Measurements from ENCODE around the gene MKNK1.
A peak's percentile ranks its signal among the peaks of the same experiment; 100 is the strongest.

The MKNK1 gene

DNA sequence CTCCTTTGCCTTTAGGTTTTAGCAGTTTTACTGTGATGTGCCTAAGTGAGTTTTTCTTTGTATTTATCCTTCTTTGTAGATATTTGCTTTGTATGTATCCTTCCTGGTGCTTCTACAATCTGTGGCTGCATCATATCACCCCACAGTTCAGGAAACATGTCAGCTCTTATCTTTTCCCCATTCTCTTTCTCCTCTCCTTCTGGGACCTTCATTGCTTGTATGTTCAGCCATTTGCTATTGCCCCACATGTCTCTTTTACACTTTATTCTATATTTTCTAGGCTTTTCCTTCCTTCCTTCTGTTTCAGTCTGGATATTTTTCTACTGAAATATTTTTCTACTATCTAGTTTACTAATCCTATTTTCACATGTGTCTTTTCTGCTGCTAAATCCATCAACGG, 67.5 kb downstream of the MKNK1 start:
- no peak for DNase-seq

DNA sequence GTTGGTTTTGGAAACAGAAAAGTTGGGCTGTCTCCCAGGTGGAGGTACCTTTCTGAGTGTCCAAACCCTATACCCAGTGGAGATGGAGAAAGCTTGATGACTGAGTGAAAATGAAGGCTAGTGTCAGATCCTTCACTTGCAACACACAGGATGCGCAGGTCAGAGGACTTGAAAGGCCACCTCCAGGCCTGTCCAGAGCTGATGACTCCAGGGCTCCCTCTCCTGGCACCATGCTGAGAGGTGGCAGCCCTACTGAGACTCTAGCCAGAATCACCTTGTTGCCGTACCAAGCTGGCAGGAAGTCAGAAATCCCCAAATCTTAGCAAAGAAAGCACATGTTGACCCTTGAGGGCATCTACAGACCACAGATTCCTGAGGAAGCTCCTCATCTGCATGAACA, 69.0 kb downstream of the MKNK1 start:
- no peak for DNase-seq

- DNase-seq: peak; percentile 52
These were observed 70.7 kb downstream of the MKNK1 start for GRCh38 chr1:46533179-46533864.

DNA sequence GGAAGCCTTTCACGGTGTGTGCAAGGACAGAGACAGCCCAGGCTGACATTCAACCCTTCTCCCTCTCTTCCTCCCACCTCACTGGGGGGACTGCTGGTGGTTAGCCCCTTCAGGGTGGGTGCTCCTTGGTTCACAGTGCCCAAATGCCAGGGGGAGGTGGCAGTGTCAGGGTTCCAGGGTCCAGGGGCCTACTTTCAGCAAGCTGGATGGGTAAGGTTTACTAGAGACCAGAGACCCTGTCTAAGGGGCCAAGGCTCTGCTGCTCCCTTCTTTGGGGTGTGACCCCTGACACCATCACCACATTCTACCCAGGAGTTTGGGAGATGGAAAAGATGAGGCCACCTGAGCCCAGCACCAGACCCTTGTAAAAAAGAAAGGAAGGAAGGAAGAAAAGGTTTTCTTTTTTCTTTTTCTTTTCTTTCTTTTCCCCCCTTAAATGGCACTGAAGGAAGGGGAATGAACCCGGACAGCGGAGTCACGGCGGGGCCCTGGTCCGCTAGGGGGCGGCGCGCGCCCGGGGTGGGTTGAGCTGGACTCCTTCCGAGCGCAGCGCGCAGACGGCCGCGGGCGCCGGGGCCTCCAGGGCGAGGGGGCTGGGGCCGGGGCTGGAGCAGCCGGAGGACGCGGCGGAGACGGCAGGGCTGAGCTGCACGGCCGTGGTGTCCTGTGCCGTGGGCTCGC, 71.4 kb downstream of the MKNK1 start:
- DNase-seq: peak; percentile 66

- no peak for DNase-seq
These were observed 72.0 kb downstream of the MKNK1 start for GRCh38 chr1:46532095-46532494.

- no peak for DNase-seq
These were observed 73.2 kb downstream of the MKNK1 start for GRCh38 chr1:46530791-46531409.

GRCh38 chr1:46530311-46530710, 73.8 kb downstream of the MKNK1 start:
- no peak for DNase-seq

- DNase-seq: no peak
These were observed 74.9 kb downstream of the MKNK1 start for GRCh38 chr1:46529031-46529630.

DNA sequence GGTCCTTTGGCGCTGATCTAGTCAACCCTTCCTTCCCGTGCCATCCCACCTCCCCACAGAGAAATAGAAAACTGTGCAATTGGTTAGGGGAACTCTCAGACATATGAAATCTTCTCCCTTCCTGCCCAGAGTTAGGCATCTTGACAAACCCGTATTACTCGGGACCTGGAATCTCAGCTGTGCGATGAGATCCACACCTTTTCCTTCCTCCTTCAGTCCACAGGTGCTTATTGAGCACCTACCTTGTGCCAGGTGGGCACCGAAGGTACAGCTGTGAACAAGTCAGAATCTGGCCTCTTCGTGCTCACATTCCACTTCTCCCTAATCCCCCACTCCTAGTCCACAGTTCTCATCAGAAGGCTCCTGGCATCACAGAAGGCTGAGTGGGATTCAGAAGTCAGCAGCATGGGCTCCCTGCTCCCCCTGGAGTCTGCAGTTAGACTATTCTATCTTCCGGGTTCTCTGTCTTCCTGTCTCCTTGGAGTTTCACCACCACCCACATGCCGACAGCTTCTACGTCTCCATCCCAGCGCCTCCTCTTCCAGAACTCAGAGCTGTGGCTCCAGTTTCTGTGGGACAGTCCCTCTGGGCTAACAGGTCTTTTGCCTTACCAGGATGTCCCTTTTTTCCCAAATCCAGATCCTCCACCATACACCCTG, 75.6 kb downstream of the MKNK1 start:
- DNase-seq: no peak

GRCh38 chr1:46527474-46528296, 76.4 kb downstream of the MKNK1 start:
- DNase-seq: peak; percentile 69

DNA sequence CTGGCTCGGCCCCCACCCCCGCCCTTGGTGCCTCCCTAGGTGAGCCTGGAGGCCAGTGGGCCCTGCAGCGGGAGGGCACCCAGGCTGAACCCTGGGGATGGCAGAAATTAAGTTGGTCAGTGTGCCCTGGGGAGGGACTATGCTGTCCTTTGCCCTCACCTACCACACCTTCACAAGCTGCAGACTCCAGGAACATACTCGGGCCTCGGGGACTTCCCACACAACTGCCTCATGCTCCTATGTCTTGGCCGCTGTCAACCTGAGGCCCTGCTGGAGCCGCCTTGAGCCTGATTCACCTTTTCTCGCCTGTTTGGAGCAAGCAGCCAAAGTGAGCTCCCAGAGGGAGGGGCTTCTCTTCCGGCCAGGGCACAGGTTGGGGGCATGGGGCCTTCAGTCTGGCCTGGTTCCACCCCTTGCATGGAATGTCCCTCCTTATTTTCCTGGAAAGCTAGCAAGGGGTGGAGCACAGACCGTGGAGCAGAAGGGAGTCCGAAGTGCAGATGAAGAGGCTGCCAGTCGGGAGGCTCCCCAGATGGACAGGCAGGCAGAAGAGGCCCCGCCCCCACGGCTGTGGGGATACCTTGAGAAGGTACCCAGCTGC, 77.3 kb downstream of the MKNK1 start:
- no peak for DNase-seq

DNA sequence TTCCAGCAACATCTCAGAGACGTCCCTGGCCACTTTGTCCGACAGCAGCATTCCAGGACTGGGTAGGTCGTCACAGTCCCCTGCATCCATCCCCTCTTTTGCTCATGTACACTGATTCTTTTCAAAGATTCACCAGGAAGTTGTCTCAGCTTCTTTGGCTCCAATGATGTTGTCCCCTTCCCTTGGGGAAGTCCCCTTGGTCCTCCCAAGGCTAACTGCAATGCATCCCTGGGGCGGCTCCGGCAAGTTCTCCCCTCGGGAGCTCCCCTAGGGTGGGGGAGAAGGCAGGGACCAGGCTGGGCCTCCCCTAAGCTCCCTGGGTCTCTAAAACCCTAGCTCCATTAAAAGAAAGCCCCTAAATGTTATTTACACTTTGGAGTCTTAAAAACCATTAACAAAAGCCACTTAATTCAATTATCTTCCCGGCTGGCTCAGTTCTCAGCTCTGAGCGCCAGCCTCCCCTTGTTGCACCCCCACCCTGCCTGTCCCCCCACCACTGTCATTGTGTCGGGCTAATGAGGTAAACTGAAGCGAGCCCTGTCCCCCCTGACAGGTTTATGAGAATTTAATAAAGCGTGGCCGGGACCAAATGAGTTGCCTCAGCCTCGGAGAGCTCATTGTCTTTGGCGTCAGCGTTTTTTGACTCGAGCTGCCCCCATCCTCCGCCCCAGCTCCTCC, 77.9 kb downstream of the MKNK1 start:
- DNase-seq: no peak

GRCh38 chr1:46525253-46525983, 78.7 kb downstream of the MKNK1 start:
- no peak for DNase-seq

DNA sequence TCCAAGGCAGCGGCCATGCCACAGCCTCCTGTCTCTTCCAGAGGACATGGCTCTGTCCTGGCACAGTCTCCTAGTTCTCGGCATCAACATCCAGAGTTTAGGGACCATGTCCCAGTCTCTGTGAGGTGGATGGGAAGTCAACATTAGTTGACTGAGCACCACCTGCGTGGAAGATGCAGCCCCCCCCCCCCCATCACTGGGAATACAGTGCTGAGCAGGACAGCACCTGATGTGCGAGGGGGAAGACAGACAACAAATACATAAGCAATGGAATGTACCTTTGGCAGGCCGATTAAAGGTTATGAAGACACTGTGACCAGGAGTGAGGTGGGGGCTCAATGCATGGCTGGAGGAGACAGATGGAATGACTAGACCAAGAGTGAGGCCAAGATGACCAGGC, 79.2 kb downstream of the MKNK1 start:
- no peak for DNase-seq

GRCh38 chr1:46523496-46524353, 80.3 kb downstream of the MKNK1 start:
- DNase-seq: no peak

- DNase-seq: no peak
These were observed 81.1 kb downstream of the MKNK1 start for GRCh38 chr1:46522969-46523320.

DNA sequence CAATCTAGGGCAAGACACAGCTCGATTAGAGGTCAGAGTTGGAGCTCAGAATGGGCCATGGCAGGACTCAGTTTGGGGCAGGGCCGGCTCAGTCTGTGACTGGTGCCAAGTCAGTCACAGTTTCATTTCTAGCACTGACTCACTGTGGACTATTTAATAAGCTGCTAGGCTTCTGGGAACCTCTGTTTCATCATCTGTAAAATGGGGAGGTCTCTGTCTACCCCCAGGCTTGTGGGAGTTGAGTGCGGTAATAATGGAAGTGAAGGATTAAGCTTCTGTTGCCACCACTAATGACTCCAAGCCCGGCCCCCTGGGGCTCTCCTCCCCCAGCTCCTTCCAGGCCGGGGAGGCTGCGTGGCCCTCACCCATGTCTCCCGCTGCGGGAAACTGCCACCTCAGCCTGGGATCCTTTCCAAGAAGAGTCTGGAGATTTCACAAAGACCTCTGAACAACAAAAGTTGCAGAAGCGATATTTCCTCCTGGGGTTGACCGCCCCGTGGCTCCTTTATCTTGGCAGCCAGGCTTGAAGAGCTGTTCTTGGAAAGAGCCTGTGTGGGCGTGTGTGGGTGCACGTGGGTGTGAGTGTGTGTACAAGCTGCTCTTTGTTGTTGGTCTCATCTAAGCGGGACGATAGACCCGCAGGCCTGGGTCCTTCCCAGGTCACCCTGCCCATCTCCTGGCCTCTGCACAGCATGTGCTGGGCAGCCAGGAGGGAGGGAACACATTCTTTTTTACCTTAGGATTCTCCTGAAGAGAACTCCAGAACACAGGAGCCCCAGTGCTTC, 81.7 kb downstream of the MKNK1 start:
- no peak for DNase-seq

GRCh38 chr1:46521414-46521813, 82.7 kb downstream of the MKNK1 start:
- DNase-seq: no peak
